WERI-Rb-1 (cell line): ENCODE results near the gene MRPL36.

Experiments used
- DNase-seq: peaks from one replicate; pipeline ENCODE4 v3.0.0-alpha.2; 2020
- H3K27ac ChIP-seq: fragments of 250-450 bp; sonication (Bioruptor Pico); 2 replicates; pipeline ENCODE4 v1.5.1; 2020; ENCODE audit warnings: mild to moderate bottlenecking, moderate library complexity
- H3K27me3 ChIP-seq: fragments of 250-450 bp; sonication (Bioruptor Pico); 2 replicates; pipeline ENCODE4 v1.5.1; 2021; ENCODE audit warnings: mild to moderate bottlenecking, low read depth, moderate library complexity; ENCODE audit not compliant: insufficient read depth, severe bottlenecking
- H3K36me3 ChIP-seq: fragments of 250-450 bp; sonication (Bioruptor Pico); 2 replicates; pipeline ENCODE4 v1.5.1; 2020; ENCODE audit warnings: mild to moderate bottlenecking, moderate library complexity
- H3K4me3 ChIP-seq: 2 replicates; pipeline ENCODE4 v1.5.1; 2011; ENCODE audit warnings: low read depth, mild to moderate bottlenecking, control low read depth, low read length
- H3K9me3 ChIP-seq: fragments of 250-450 bp; sonication (Bioruptor Pico); 2 replicates; pipeline ENCODE4 v1.5.1; 2021; ENCODE audit warnings: mild to moderate bottlenecking, moderate library complexity; ENCODE audit not compliant: severe bottlenecking
- CTCF ChIP-seq: IDR thresholded peaks from 2 replicates; pipeline ENCODE4 v1.5.1; 2011; ENCODE audit warnings: low read depth, mild to moderate bottlenecking, control low read depth, inconsistent platforms, low read length

Gene MRPL36

GRCh38 chr5:1836891-1837880 lies 37.5 kb upstream of the MRPL36 start:
- no peak overlapping the region for H3K4me3 ChIP-seq
- H3K27me3 ChIP-seq, result no peaks in the 10 kb centered on the region
- no peaks in the 10 kb centered on the region for H3K9me3 ChIP-seq
- H3K27ac ChIP-seq, result no peak overlapping the region
- no peaks in the 10 kb centered on the region for H3K36me3 ChIP-seq
- TF ChIP-seq CTCF, result no peak
- DNase-seq, result no peak

GRCh38 chr5:1836176-1836890 lies 36.7 kb upstream of the MRPL36 start:
- no peak for TF ChIP-seq CTCF
- Histone ChIP-seq H3K27me3 (no peaks in the 10 kb centered on the region), H3K4me3 (no peak overlapping the region), H3K36me3 (no peaks in the 10 kb centered on the region), H3K9me3 (no peaks in the 10 kb centered on the region), H3K27ac (no peak overlapping the region)
- no peak for DNase-seq

DNA sequence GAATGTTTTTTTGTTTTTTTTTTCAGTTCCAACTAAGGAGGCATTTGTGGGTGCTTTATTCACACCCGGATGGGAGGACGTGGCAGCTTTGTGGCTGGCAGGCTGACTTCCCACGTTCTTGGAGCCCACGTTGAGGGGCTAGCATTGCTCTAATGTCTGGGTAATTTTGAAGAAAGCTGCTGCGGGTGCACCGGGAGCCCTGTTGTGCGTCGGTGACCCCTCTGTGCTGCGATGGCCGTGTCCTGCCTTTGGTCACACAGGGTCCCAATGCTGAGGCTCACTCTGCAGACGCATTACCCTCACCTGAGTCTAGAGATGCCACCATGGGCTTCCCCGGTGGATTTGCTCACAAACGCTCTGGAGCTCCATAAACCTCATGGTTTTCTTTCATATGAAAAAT lies 35.8 kb upstream of the MRPL36 start:
- no peaks in the 10 kb centered on the region for H3K27me3 ChIP-seq
- no peak for TF ChIP-seq CTCF
- H3K27ac ChIP-seq, result no peak overlapping the region
- H3K4me3 ChIP-seq, result no peak overlapping the region
- H3K9me3 ChIP-seq, result no peaks in the 10 kb centered on the region
- no peaks in the 10 kb centered on the region for H3K36me3 ChIP-seq
- no peak for DNase-seq

DNA sequence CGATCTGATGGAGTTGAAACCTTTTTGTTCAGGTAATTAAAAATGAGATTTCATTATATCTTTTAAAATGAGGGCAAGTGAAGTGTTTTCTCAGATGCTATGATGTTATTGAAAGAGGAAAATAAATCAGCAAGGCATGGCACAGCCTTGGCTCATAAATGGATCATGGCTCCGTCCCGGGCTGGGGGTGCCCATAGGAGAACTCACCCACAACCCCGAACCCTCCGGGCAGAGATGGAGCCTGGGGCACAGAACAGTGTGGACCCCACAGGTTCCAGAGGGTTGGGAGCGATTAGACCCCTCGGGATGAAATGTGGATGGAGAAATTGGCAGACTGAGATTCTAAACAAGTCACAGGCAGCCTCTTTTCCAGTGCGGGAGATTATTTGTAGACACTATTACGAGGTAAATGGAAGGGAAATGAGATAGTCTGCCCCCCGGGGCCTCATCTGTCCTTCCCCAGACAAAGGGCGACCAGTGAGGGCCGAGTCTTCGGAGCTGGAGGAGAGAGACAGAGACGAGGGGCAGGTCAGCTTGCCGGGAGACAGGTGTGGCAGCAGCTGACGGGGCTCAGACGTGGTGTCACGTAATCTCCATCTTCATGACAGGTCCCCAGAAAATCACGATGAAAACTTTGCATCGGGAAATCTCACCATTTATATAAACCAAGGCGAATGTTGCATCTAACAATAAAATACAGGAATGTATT lies 35.2 kb upstream of the MRPL36 start:
- TF ChIP-seq CTCF, result no peak
- H3K27ac ChIP-seq, result no peak overlapping the region
- DNase-seq, result no peak
- H3K36me3 ChIP-seq, result peaks cover 4% of the 10 kb centered on the region
- no peaks in the 10 kb centered on the region for H3K27me3 ChIP-seq
- no peaks in the 10 kb centered on the region for H3K9me3 ChIP-seq
- no peak overlapping the region for H3K4me3 ChIP-seq

DNA sequence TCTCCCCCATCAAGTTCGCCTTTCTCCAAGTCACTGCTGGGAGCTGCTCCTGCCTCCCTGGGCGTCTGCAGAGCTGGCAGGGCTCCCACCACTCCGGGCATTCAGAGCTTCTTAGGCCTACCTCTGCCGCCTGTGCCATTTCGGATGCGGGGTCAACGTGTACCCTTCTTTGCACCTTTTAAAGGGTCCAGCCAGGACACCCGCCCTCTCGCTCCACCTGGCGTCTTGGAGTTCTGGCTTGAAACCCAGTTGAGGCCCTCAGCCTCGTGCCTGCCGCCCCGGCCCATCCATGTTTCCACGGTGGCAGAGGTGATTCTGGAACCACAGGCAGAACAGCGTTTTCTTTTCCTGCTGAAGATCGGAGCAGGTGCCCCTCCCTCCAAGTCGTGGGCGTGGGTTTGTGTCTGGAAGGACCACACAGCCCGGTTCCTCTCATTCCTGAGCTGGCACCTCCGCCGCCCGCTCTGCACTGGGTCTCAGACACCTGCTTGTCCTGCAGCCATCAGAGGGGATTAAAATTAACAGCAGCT lies 34.5 kb upstream of the MRPL36 start:
- Histone ChIP-seq H3K36me3 (peaks cover 4% of the 10 kb centered on the region), H3K27me3 (no peaks in the 10 kb centered on the region), H3K9me3 (no peaks in the 10 kb centered on the region), H3K27ac (no peak overlapping the region), H3K4me3 (no peak overlapping the region)
- no peak for TF ChIP-seq CTCF
- DNase-seq, result no peak
